H1 (cell line): ENCODE data around the gene SHC1.

Experiments used
- CREB1 ChIP-seq: IDR thresholded peaks from 2 replicates; pipeline ENCODE4 v1.6.1; 2012; ENCODE audit warnings: inconsistent platforms
- EZH2 ChIP-seq: fragments of 200-600 bp; sonication (generic); IDR thresholded peaks from 2 replicates; pipeline ENCODE4 v1.7.1; 2012; ENCODE audit warnings: low read depth, mild to moderate bottlenecking, moderate library complexity, low read length, inconsistent platforms; ENCODE audit not compliant: severe bottlenecking
- TAF1 ChIP-seq: IDR thresholded peaks from 2 replicates; pipeline ENCODE4 v1.6.1; 2011; ENCODE audit warnings: mild to moderate bottlenecking, low read depth, low read length
- TF ChIP-seq, protein P1 (sequence below), 3 experiments: IDR thresholded peaks; 1 replicate in 2 of 3; 2 replicates in 1 of 3; pipeline versions ENCODE4 v1.5.1 to v1.6.1; 2011; ENCODE audit warnings: low read length in 3 of 3, mild to moderate bottlenecking in 3 of 3, inconsistent platforms in 2 of 3, low read depth in 1 of 3, moderate library complexity in 1 of 3; ENCODE audit not compliant: insufficient read depth in 1 of 3; ENCODE audit errors: control extremely low read depth in 1 of 3

DNA sequence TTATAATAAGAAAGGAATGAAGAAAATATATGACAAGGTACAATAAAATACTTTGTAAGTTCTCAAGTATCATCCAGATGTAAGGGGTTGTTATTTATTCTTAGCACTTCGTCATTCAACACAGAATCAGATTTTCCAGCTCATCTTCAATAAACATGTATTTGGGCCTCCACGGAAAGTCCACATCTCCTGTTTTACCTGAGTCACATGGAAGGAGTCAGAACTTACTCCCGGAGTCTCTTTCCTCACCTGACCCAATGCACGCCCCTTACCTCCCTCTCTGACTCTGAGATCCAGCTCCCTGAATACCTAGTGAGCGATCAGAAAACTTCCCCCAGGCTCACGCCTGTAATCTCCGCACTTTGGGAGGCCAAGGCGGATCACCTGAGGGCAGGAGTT lies 32.6 kb downstream of the SHC1 start:
- TF ChIP-seq EZH2 (no peak), TAF1 (no peak), CREB1 (no peak)
- TF ChIP-seq, protein P1, sequence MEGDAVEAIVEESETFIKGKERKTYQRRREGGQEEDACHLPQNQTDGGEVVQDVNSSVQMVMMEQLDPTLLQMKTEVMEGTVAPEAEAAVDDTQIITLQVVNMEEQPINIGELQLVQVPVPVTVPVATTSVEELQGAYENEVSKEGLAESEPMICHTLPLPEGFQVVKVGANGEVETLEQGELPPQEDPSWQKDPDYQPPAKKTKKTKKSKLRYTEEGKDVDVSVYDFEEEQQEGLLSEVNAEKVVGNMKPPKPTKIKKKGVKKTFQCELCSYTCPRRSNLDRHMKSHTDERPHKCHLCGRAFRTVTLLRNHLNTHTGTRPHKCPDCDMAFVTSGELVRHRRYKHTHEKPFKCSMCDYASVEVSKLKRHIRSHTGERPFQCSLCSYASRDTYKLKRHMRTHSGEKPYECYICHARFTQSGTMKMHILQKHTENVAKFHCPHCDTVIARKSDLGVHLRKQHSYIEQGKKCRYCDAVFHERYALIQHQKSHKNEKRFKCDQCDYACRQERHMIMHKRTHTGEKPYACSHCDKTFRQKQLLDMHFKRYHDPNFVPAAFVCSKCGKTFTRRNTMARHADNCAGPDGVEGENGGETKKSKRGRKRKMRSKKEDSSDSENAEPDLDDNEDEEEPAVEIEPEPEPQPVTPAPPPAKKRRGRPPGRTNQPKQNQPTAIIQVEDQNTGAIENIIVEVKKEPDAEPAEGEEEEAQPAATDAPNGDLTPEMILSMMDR (IDR thresholded peaks at IDR 0.05; ENCODE audit: control extremely low read depth in 1 of 3, insufficient read depth in 1 of 3, low read depth in 1 of 3, low read length in 3 of 3): no peak
